H1 (cell line): ENCODE measurements around the gene CDC45. TPM values are rescaled to one million over a fixed set of nuclear protein-coding genes. Genes with fewer than 3 reads are reported as not detected.

Experiments
- CTCF ChIA-PET: fragments of 300-600 bp; sonication (Branson Sonifier 250); formaldehyde crosslinking; loops from one replicate; lab custom pipeline; 2021; ENCODE audit not compliant: partially characterized antibody; lab: Charles Lee
- POLR2A ChIA-PET: fragments of 300-600 bp; sonication (Branson Sonifier 250); formaldehyde crosslinking; loops from one replicate; lab custom pipeline; 2021; ENCODE audit warnings: inconsistent platforms; ENCODE audit not compliant: partially characterized antibody; lab: Charles Lee
- DNase-seq, 2 experiments: peaks; one replicate each; pipeline versions ENCODE4 v3.0.0 to v3.0.0-alpha.2; 2010 to 2022; ENCODE audit warnings: low spot score in 2 of 2, low read depth in 1 of 2, mixed read lengths in 1 of 2
- FAIRE-seq: peaks from 2 replicates; lab custom pipeline; 2011; peaks lifted over from hg19 to GRCh38; lab: Jason Lieb, UNC
- H2AFZ ChIP-seq: 2 replicates; pipeline ENCODE4 v1.8.1; 2012; ENCODE audit warnings: low read length, inconsistent platforms
- H2AK5ac ChIP-seq: 2 replicates; pipeline ENCODE4 v1.6.1; 2013; ENCODE audit warnings: low read depth, low read length
- H2BK120ac ChIP-seq: replicated peaks from 2 replicates; pipeline ENCODE3; 2013; ENCODE audit warnings: low read depth, low read length, inconsistent platforms
- H2BK12ac ChIP-seq: 2 replicates; pipeline ENCODE4 v1.6.1; 2013; ENCODE audit warnings: low read depth, low read length
- H2BK15ac ChIP-seq: 2 replicates; pipeline ENCODE4 v1.6.1; 2013; ENCODE audit warnings: low read length
- H2BK20ac ChIP-seq: 2 replicates; pipeline ENCODE4 v1.6.1; 2013; ENCODE audit warnings: low read length
- H2BK5ac ChIP-seq: 2 replicates; pipeline ENCODE4 v1.6.1; 2013; ENCODE audit warnings: low read depth, low read length
- H3K14ac ChIP-seq: 2 replicates; pipeline ENCODE4 v1.6.1; 2013; ENCODE audit warnings: inconsistent platforms; ENCODE audit not compliant: insufficient read length
- H3K18ac ChIP-seq: 2 replicates; pipeline ENCODE4 v1.6.1; 2013; ENCODE audit warnings: low read length; ENCODE audit errors: extremely low read depth
- H3K23ac ChIP-seq: 2 replicates; pipeline ENCODE4 v1.6.1; 2013; ENCODE audit warnings: inconsistent platforms; ENCODE audit not compliant: insufficient read length
- H3K23me2 ChIP-seq: 2 replicates; pipeline ENCODE4 v1.6.1; 2013; ENCODE audit warnings: low read depth, low read length
- H3K27ac ChIP-seq: 2 replicates; pipeline ENCODE4 v1.6.1; 2011; ENCODE audit warnings: low read depth, low read length, inconsistent platforms
- H3K27me3 ChIP-seq, 4 experiments: replicated peaks in 1 of 4; 1 replicate in 1 of 4; 2 replicates in 3 of 4; pipeline versions ENCODE4 v1.6.1 to v1.8.1; 2011 to 2013; ENCODE audit warnings: low read length in 3 of 4, mild to moderate bottlenecking in 3 of 4, inconsistent platforms in 2 of 4, mixed read lengths in 2 of 4, moderate library complexity in 1 of 4; ENCODE audit not compliant: control insufficient read depth in 3 of 4, insufficient read depth in 3 of 4; ENCODE audit errors: extremely low read depth in 1 of 4
- H3K36me3 ChIP-seq, 4 experiments: 2 replicates each; pipeline versions ENCODE4 v1.6.1 to v1.8.1; 2011 to 2013; ENCODE audit warnings: mild to moderate bottlenecking in 4 of 4, low read length in 3 of 4, moderate library complexity in 2 of 4, control low read depth in 1 of 4, inconsistent platforms in 1 of 4; ENCODE audit not compliant: insufficient read depth in 4 of 4, control insufficient read depth in 2 of 4
- H3K4ac ChIP-seq: replicated peaks from 2 replicates; pipeline ENCODE3; 2013; ENCODE audit warnings: low read length, low read depth, mixed read lengths, inconsistent platforms; ENCODE audit not compliant: insufficient read length
- H3K4me1 ChIP-seq, 4 experiments: replicated peaks in 1 of 4; 1 replicate in 1 of 4; 2 replicates in 3 of 4; pipeline versions ENCODE4 v1.6.1 to v1.8.1; 2011 to 2013; ENCODE audit warnings: low read length in 3 of 4, inconsistent platforms in 2 of 4, mixed read lengths in 1 of 4; ENCODE audit not compliant: insufficient read depth in 4 of 4, control insufficient read depth in 3 of 4
- H3K4me2 ChIP-seq, 2 experiments: 2 replicates each; pipeline versions ENCODE4 v1.6.1 to v1.8.1; 2011 to 2013; ENCODE audit warnings: low read depth in 2 of 2, low read length in 2 of 2, control low read depth in 1 of 2, inconsistent platforms in 1 of 2, mild to moderate bottlenecking in 1 of 2; ENCODE audit not compliant: insufficient read depth in 1 of 2
- H3K4me3 ChIP-seq, 4 experiments: fragments of 200-600, 300-600 bp in 1 of 4; sonication (generic), shearing (Covaris generic), sonication (Bioruptor Twin) in 1 of 4; 2 replicates each; pipeline versions ENCODE4 v1.5.1 to v1.8.1; 2011 to 2016; ENCODE audit warnings: low read length in 4 of 4, low read depth in 3 of 4, control low read depth in 2 of 4, inconsistent platforms in 2 of 4, mild to moderate bottlenecking in 2 of 4, mixed read lengths in 1 of 4, moderate library complexity in 1 of 4; ENCODE audit not compliant: insufficient read depth in 2 of 4; ENCODE audit errors: extremely low read depth in 1 of 4
- H3K56ac ChIP-seq: replicated peaks from 2 replicates; pipeline ENCODE3; 2013; ENCODE audit warnings: low read depth, mild to moderate bottlenecking, mixed read lengths, low read length, inconsistent platforms; ENCODE audit not compliant: insufficient read length
- H3K79me1 ChIP-seq: 2 replicates; pipeline ENCODE4 v1.6.1; 2013; ENCODE audit warnings: low read depth, low read length, control low read depth
- H3K79me2 ChIP-seq, 2 experiments: 2 replicates each; pipeline versions ENCODE4 v1.6.1 to v1.8.1; 2012 to 2013; ENCODE audit warnings: low read length in 2 of 2, mild to moderate bottlenecking in 2 of 2, inconsistent platforms in 1 of 2; ENCODE audit not compliant: insufficient read depth in 2 of 2, control insufficient read depth in 1 of 2
- H3K9ac ChIP-seq, 4 experiments: replicated peaks in 1 of 4; 1 replicate in 1 of 4; 2 replicates in 3 of 4; pipeline versions ENCODE4 v1.6.1 to v1.8.1; 2011 to 2013; ENCODE audit warnings: low read depth in 3 of 4, low read length in 3 of 4, control low read depth in 2 of 4, mild to moderate bottlenecking in 2 of 4, moderate library complexity in 2 of 4, inconsistent platforms in 1 of 4; ENCODE audit errors: extremely low read depth in 1 of 4
- H3K9me3 ChIP-seq, 2 experiments: 2 replicates each; pipeline versions ENCODE4 v1.6.1 to v1.8.1; 2012 to 2013; ENCODE audit warnings: mild to moderate bottlenecking in 2 of 2, moderate library complexity in 2 of 2, control low read depth in 1 of 2, inconsistent platforms in 1 of 2, low read depth in 1 of 2, low read length in 1 of 2, mixed read lengths in 1 of 2; ENCODE audit not compliant: insufficient read depth in 2 of 2
- H4K20me1 ChIP-seq, 2 experiments: replicated peaks in 1 of 2; 2 replicates each; pipeline versions ENCODE3 to v1.8.1; 2011 to 2013; ENCODE audit warnings: inconsistent platforms in 2 of 2, low read length in 2 of 2, mild to moderate bottlenecking in 1 of 2; ENCODE audit not compliant: insufficient read depth in 2 of 2, control insufficient read depth in 1 of 2
- H4K5ac ChIP-seq: 2 replicates; pipeline ENCODE4 v1.6.1; 2013; ENCODE audit warnings: low read length, low read depth, mixed read lengths, inconsistent platforms; ENCODE audit not compliant: insufficient read length
- H4K8ac ChIP-seq: 2 replicates; pipeline ENCODE4 v1.8.0; 2013; ENCODE audit warnings: mild to moderate bottlenecking, moderate library complexity, low read length, inconsistent platforms; ENCODE audit not compliant: insufficient read depth; ENCODE audit errors: extremely low read depth
- H4K91ac ChIP-seq: replicated peaks from 2 replicates; pipeline ENCODE3; 2013; ENCODE audit warnings: low read length, mixed read lengths, inconsistent platforms; ENCODE audit not compliant: insufficient read length
- EGR1 ChIP-seq: IDR thresholded peaks from 2 replicates; pipeline ENCODE4 v1.6.1; 2011; ENCODE audit warnings: low read depth, low read length, borderline replicate concordance
- EP300 ChIP-seq, 2 experiments: IDR thresholded peaks; 1 replicate in 1 of 2; 2 replicates in 1 of 2; pipeline ENCODE4 v1.6.1; 2011 to 2012; ENCODE audit warnings: low read depth in 2 of 2, low read length in 2 of 2, mild to moderate bottlenecking in 2 of 2, borderline replicate concordance in 1 of 2, inconsistent platforms in 1 of 2, moderate library complexity in 1 of 2
- EZH2 ChIP-seq: fragments of 200-600 bp; sonication (generic); IDR thresholded peaks from 2 replicates; pipeline ENCODE4 v1.7.1; 2012; ENCODE audit warnings: low read depth, mild to moderate bottlenecking, moderate library complexity, low read length, inconsistent platforms; ENCODE audit not compliant: severe bottlenecking
- PHF8 ChIP-seq: fragments of 200-600 bp; sonication (generic); conservative IDR thresholded peaks from 2 replicates; pipeline ENCODE4 v1.7.1; 2012; ENCODE audit warnings: low read depth, mild to moderate bottlenecking, inconsistent platforms, low read length, moderate library complexity
- SRF ChIP-seq: IDR thresholded peaks from 2 replicates; pipeline ENCODE4 v1.6.1; 2011; ENCODE audit warnings: mild to moderate bottlenecking, low read depth, low read length, moderate library complexity
- USF2 ChIP-seq: IDR thresholded peaks from 2 replicates; pipeline ENCODE4 v1.6.1; 2011; ENCODE audit warnings: low read length, improper control_type of control experiment
- WGBS, 2 experiments: shearing (Covaris generic) in 1 of 2; methylation state at CpG; one replicate each; pipeline versions ENCODE4 v1.1.6 to v1.1.7; 2013 to 2015; ENCODE audit warnings: low lambda C conversion rate in 2 of 2, mixed read lengths in 2 of 2, inconsistent platforms in 1 of 2, low coverage in 1 of 2, missing lambda C conversion rate in 1 of 2; ENCODE audit not compliant: insufficient replicate concordance in 2 of 2, insufficient coverage in 1 of 2, insufficient read length in 1 of 2; ENCODE audit errors: extremely low coverage in 1 of 2, missing lambda C conversion rate in 1 of 2; 5-methylcytosine and 5-hydroxymethylcytosine counted together
- polyA plus RNA-seq, 7 experiments: library from polyadenylated mRNA; depleted of rRNA in 3 of 7; stranded (reverse) in 5 of 7; unstranded in 2 of 7; fragments of >200 nt in 5 of 7; fragments of 200-250 nt in 2 of 7; gene quantifications; 1 replicate in 5 of 7; 2 replicates in 1 of 7; 4 replicates in 1 of 7; pipeline versions ENCODE4 v1.2.1 to v1.2.3, GENCODE V29; 2011 to 2013; ENCODE audit warnings: missing spikeins in 2 of 7, mixed read lengths in 2 of 7
- total RNA-seq: library from RNA; stranded (reverse); fragmentation: NEBNext Ultra II Directional; extraction: Animal tissue kit (Norgen Biotek cat#: 25700); gene quantifications from 2 replicates; pipeline ENCODE4 v1.2.1, GENCODE V29; 2021

The CDC45 gene
- total and polyA plus RNA-seq, 2 of the 8 experiments (the other 6 are each of a cell fraction or from before 2014, with no cell fraction given) = 31.9 to 37.7 TPM

GRCh38 chr22:19496324-19496630 is 16.6 kb downstream of the CDC45 start:
- FAIRE-seq (no peak), DNase-seq (no peak)
- Histone ChIP-seq H3K27me3 (no peaks in the 10 kb centered on the region), H3K9ac (no peak overlapping the region), H3K79me2 (no peaks in the 10 kb centered on the region), H2BK20ac (no peak overlapping the region), H2AFZ (no peak overlapping the region), H3K23me2 (no peaks in the 10 kb centered on the region), H3K36me3 (peaks cover 11 to 49% (median 25%) of the 10 kb centered on the region in 4 experiments), H3K18ac (no peak overlapping the region), H3K27ac (no peak overlapping the region), H3K4me3 (no peak overlapping the region), H2BK5ac (no peak overlapping the region), H4K5ac (no peak overlapping the region), H3K79me1 (no peaks in the 10 kb centered on the region; the same call in 1 of the 2 replicates), H2AK5ac (no peak overlapping the region), H4K91ac (no peak overlapping the region), H2BK120ac (no peak overlapping the region), H3K14ac (no peak overlapping the region), H3K4me2 (no peak overlapping the region), H3K23ac (no peak overlapping the region), H4K8ac (no peak overlapping the region), H3K56ac (no peak overlapping the region), H2BK15ac (no peak overlapping the region), H4K20me1 (peaks cover 0 to 7% of the 10 kb centered on the region in 2 experiments), H3K9me3 (no peaks in the 10 kb centered on the region), H3K4ac (no peak overlapping the region), H2BK12ac (no peak overlapping the region), H3K4me1 (no peaks in the 10 kb centered on the region)
- CTCF ChIA-PET = interaction anchor here (0.7 to 1.6 kb wide), 6 partner anchors 10 to 136 kb away, joined by 3 to 17 read pairs (median 4); no protein-coding TSS in a partner anchor
- WGBS, 2 experiments = 98% methylated on average over 3 of the region's 3 CpGs; no CpG with 5 or more reads in 1 of the 2 experiments
- POLR2A ChIA-PET = interaction anchor here (0.8 to 1.0 kb wide), 3 partner anchors 9 to 38 kb away, joined by 3 read pairs; no protein-coding TSS in a partner anchor
- no peak for TF ChIP-seq PHF8
- TF ChIP-seq EZH2 = no peak
- no peak for TF ChIP-seq USF2
- no peak for TF ChIP-seq EP300 (IDR thresholded peaks at IDR 0.05; ENCODE audit: borderline replicate concordance in 1 of 2, low read depth in 2 of 2, low read length in 2 of 2)
- TF ChIP-seq SRF = no peak
- no peak for TF ChIP-seq EGR1
